ENCODE results near the gene ZCCHC24.

ZCCHC24 gene

DNA sequence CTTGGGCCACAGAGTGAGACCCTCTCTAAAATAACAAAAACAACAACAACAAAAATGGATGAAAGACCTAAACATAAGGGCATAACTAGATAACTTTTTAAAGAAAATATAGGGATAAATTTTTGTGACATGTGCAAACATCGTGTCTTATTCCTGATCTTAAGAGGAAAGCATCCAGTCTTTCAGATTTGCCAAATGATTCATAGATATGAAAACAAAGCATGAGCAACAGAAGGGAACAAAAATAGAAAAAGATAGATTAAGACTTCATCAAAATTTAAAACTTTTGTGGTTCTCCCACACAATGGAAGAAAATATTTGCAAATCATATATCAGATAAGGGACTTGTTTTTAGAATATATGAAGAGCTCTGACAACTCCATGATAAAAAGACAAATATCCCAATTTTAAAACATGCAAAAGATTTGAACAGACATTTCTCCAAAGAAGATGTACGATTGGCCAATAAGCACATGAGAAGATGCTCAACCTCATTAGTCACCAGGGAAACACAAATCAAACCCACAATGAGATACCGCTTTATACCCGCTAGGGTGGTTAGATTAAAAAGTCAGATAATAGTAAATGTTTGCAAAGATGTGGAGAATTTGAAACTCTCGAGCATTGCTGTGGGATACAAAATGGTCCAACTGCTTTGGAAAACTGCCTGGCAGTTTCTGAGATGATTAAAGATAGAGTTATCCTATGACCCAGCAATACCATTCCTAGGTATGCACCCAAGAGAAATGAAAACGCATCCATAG is 77.8 kb downstream of the ZCCHC24 start:
- Histone ChIP-seq H3K4me3 (ENCODE audit: low read length in 2 of 2) (no peak overlapping the region), H3K27me3 (ENCODE audit: control insufficient read depth in 1 of 2, insufficient read depth in 2 of 2, low read length in 2 of 2) (no peaks in the 10 kb centered on the region), H3K9ac (ENCODE audit: low read length in 2 of 2) (no peak overlapping the region), H3K9me3 (ENCODE audit: control insufficient read depth in 2 of 2, low read length in 2 of 2) (peaks cover 0 to 5% of the 10 kb centered on the region in 2 donors), H3K36me3 (ENCODE audit: control insufficient read depth in 2 of 2, insufficient read depth in 2 of 2, low read length in 2 of 2) (no peaks in the 10 kb centered on the region), H3K27ac (ENCODE audit: low read length) (no peak overlapping the region), H3K4me1 (ENCODE audit: control insufficient read depth, insufficient read depth, low read length) (no peaks in the 10 kb centered on the region)

- Histone ChIP-seq H3K36me3 (ENCODE audit: control insufficient read depth in 2 of 2, insufficient read depth in 2 of 2, low read length in 2 of 2) (no peaks in the 10 kb centered on the region), H3K9ac (ENCODE audit: low read length in 2 of 2) (no peak overlapping the region), H3K4me3 (ENCODE audit: low read length in 2 of 2) (no peak overlapping the region), H3K4me1 (ENCODE audit: control insufficient read depth, insufficient read depth, low read length) (no peaks in the 10 kb centered on the region), H3K27ac (ENCODE audit: low read length) (no peak overlapping the region), H3K9me3 (ENCODE audit: control insufficient read depth in 2 of 2, low read length in 2 of 2) (no peaks in the 10 kb centered on the region), H3K27me3 (ENCODE audit: control insufficient read depth in 1 of 2, insufficient read depth in 2 of 2, low read length in 2 of 2) (no peaks in the 10 kb centered on the region)
Observed at GRCh38 chr10:79361726-79362397, 83.6 kb downstream of the ZCCHC24 start.

GRCh38 chr10:79360499-79361342 is 84.7 kb downstream of the ZCCHC24 start:
- H3K4me1 ChIP-seq (ENCODE audit: control insufficient read depth, insufficient read depth, low read length), result no peaks in the 10 kb centered on the region
- no peaks in the 10 kb centered on the region for H3K27me3 ChIP-seq (ENCODE audit: control insufficient read depth in 1 of 2, insufficient read depth in 2 of 2, low read length in 2 of 2)
- no peaks in the 10 kb centered on the region for H3K9me3 ChIP-seq (ENCODE audit: control insufficient read depth in 2 of 2, low read length in 2 of 2)
- H3K27ac ChIP-seq (ENCODE audit: low read length), result no peak overlapping the region
- H3K4me3 ChIP-seq (ENCODE audit: low read length in 2 of 2), result no peak overlapping the region
- peaks cover 0 to 5% of the 10 kb centered on the region in 2 donors for H3K36me3 ChIP-seq (ENCODE audit: control insufficient read depth in 2 of 2, insufficient read depth in 2 of 2, low read length in 2 of 2)
- no peak overlapping the region for H3K9ac ChIP-seq (ENCODE audit: low read length in 2 of 2)

DNA sequence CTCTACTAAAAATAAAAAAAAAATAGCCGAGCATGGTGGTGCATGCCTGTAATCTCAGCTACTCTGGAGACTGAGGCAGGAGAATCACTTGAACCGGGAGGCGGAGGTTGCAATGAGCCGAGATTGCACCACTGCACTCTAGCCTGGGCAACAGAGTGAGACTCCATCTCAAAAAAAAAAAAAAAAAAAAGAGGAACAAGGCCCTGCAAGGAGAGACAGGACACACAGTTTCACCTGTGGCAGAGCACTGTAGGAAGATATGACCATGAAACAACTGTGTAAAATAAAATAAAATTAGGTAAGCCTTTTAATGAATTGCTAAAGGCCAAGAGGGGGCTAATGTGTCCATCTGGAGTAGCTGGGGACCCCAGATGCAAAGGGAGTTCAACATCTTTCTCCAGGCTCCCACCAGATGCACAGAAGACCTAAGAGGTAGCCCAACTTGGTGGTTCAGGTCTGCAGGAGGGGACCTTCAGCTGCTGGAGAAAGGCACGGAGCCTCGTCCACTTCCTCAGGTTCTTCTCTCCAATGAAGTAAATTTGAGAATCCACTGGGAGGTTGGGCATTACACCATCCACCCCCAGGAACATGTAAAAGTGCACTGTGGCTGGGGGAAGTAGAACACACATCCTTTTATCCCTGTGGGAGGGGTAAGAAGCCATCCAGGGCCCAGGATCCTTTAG is 85.5 kb downstream of the ZCCHC24 start:
- Histone ChIP-seq H3K9ac (ENCODE audit: low read length in 2 of 2) (no peak overlapping the region), H3K9me3 (ENCODE audit: control insufficient read depth in 2 of 2, low read length in 2 of 2) (no peaks in the 10 kb centered on the region), H3K27ac (ENCODE audit: low read length) (no peak overlapping the region), H3K4me1 (ENCODE audit: control insufficient read depth, insufficient read depth, low read length) (no peaks in the 10 kb centered on the region), H3K27me3 (ENCODE audit: control insufficient read depth in 1 of 2, insufficient read depth in 2 of 2, low read length in 2 of 2) (no peaks in the 10 kb centered on the region), H3K4me3 (ENCODE audit: low read length in 2 of 2) (no peak overlapping the region), H3K36me3 (ENCODE audit: control insufficient read depth in 2 of 2, insufficient read depth in 2 of 2, low read length in 2 of 2) (peaks cover 5 to 10% of the 10 kb centered on the region in 2 donors)

DNA sequence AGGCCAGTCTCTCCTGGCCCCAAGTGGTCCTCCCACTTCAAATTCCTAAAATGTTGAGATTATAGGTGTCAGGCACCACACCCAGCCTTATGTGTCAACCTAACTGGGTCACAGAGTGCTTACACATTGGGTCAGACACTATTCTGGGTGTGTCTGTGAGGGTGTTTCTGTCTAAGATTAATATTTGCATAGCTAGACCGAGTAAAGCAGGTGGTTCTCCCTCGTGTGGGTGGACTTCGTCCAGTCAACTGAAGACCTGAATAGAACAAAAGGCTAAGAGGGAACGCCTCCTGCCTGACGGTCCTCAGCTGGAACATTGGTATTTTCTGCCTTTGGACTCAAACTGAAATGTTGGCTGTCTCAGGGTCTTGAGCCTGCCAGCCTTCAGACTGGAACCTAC is 86.6 kb downstream of the ZCCHC24 start:
- Histone ChIP-seq H3K27ac (ENCODE audit: low read length) (no peak overlapping the region), H3K4me3 (ENCODE audit: low read length in 2 of 2) (no peak overlapping the region), H3K36me3 (ENCODE audit: control insufficient read depth in 2 of 2, insufficient read depth in 2 of 2, low read length in 2 of 2) (peaks cover 16 to 17% of the 10 kb centered on the region in 2 donors), H3K9me3 (ENCODE audit: control insufficient read depth in 2 of 2, low read length in 2 of 2) (no peaks in the 10 kb centered on the region), H3K4me1 (ENCODE audit: control insufficient read depth, insufficient read depth, low read length) (no peaks in the 10 kb centered on the region), H3K9ac (ENCODE audit: low read length in 2 of 2) (no peak overlapping the region), H3K27me3 (ENCODE audit: control insufficient read depth in 1 of 2, insufficient read depth in 2 of 2, low read length in 2 of 2) (no peaks in the 10 kb centered on the region)

DNA sequence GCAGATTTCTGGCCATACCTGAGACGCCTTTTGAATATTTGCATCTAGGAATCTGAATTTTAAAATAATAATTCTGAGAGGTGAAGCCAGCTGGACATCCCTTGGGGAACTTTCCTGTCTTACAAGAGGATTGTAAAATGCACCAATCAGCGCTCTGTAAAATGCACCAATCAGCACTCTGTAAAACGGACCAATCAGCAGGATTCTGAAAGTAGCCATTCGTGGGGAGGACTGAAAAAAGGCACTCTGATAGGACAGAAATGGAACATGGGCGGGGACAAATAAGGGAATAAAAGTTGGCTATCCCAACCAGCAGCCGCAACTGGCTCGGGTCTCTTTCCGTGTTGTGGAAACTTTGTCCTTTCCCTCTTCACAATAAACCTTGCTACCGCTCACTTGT is 88.2 kb downstream of the ZCCHC24 start:
- Histone ChIP-seq H3K4me1 (ENCODE audit: control insufficient read depth, insufficient read depth, low read length) (no peaks in the 10 kb centered on the region), H3K9ac (ENCODE audit: low read length in 2 of 2) (no peak overlapping the region), H3K9me3 (ENCODE audit: control insufficient read depth in 2 of 2, low read length in 2 of 2) (no peaks in the 10 kb centered on the region), H3K27me3 (ENCODE audit: control insufficient read depth in 1 of 2, insufficient read depth in 2 of 2, low read length in 2 of 2) (no peaks in the 10 kb centered on the region), H3K36me3 (ENCODE audit: control insufficient read depth in 2 of 2, insufficient read depth in 2 of 2, low read length in 2 of 2) (peaks cover 31 to 34% of the 10 kb centered on the region in 2 donors), H3K27ac (ENCODE audit: low read length) (no peak overlapping the region), H3K4me3 (ENCODE audit: low read length in 2 of 2) (no peak overlapping the region)

DNA sequence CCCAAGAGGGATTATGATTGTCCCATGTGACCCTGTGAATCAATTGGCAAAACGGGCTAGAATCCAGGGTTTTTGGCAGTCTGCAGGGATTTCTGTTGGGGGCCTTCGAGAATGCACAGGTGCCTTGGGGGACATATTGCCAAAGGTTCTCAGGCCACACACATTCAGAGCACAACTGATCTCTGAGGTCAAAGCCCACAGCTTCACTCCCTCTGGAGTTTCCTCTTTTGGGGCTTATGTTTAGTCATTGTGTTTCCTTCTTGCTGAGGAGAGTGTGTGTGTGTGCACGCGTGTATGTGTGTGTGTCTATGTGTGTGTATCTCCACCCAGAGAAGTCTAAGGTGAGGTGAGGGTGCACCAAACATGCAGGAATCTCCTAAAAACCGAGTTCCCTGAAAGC is 89.3 kb downstream of the ZCCHC24 start:
- no peaks in the 10 kb centered on the region for H3K4me1 ChIP-seq (ENCODE audit: control insufficient read depth, insufficient read depth, low read length)
- no peaks in the 10 kb centered on the region for H3K27me3 ChIP-seq (ENCODE audit: control insufficient read depth in 1 of 2, insufficient read depth in 2 of 2, low read length in 2 of 2)
- H3K9ac ChIP-seq (ENCODE audit: low read length in 2 of 2), result no peak overlapping the region
- H3K27ac ChIP-seq (ENCODE audit: low read length), result no peak overlapping the region
- H3K36me3 ChIP-seq (ENCODE audit: control insufficient read depth in 2 of 2, insufficient read depth in 2 of 2, low read length in 2 of 2), result peaks cover 38 to 43% of the 10 kb centered on the region in 2 donors
- no peaks in the 10 kb centered on the region for H3K9me3 ChIP-seq (ENCODE audit: control insufficient read depth in 2 of 2, low read length in 2 of 2)
- no peak overlapping the region for H3K4me3 ChIP-seq (ENCODE audit: low read length in 2 of 2)

- no peak overlapping the region for H3K27ac ChIP-seq (ENCODE audit: low read length)
- no peaks in the 10 kb centered on the region for H3K4me1 ChIP-seq (ENCODE audit: control insufficient read depth, insufficient read depth, low read length)
- H3K27me3 ChIP-seq (ENCODE audit: control insufficient read depth in 1 of 2, insufficient read depth in 2 of 2, low read length in 2 of 2), result no peaks in the 10 kb centered on the region
- H3K4me3 ChIP-seq (ENCODE audit: low read length in 2 of 2), result no peak overlapping the region
- no peak overlapping the region for H3K9ac ChIP-seq (ENCODE audit: low read length in 2 of 2)
- H3K36me3 ChIP-seq (ENCODE audit: control insufficient read depth in 2 of 2, insufficient read depth in 2 of 2, low read length in 2 of 2), result peaks cover 42 to 48% of the 10 kb centered on the region in 2 donors
- H3K9me3 ChIP-seq (ENCODE audit: control insufficient read depth in 2 of 2, low read length in 2 of 2), result no peaks in the 10 kb centered on the region
Observed at GRCh38 chr10:79355420-79356017, 89.9 kb downstream of the ZCCHC24 start.

DNA sequence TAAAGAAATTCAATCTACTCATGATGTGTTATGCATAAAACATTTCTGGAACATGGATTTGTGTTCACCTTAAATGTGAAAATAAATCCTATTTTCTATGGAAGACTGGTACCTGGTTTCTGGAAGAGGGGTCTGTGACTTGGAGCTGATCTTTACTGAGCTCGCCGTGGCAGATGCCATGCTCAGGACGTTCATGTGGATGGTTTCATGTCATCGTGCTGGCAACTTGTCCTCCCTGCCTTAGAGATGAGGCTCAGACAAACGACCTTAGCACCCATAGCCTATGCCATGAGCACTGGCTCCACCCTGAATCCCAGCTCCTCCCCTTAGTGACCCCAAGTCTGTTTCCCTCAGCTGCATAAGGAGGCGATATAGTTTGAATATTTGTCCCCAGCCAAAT is 90.8 kb downstream of the ZCCHC24 start:
- Histone ChIP-seq H3K4me1 (ENCODE audit: control insufficient read depth, insufficient read depth, low read length) (no peaks in the 10 kb centered on the region), H3K9ac (ENCODE audit: low read length in 2 of 2) (no peak overlapping the region), H3K4me3 (ENCODE audit: low read length in 2 of 2) (no peak overlapping the region), H3K9me3 (ENCODE audit: control insufficient read depth in 2 of 2, low read length in 2 of 2) (no peaks in the 10 kb centered on the region), H3K36me3 (ENCODE audit: control insufficient read depth in 2 of 2, insufficient read depth in 2 of 2, low read length in 2 of 2) (peaks cover 51 to 56% of the 10 kb centered on the region in 2 donors), H3K27ac (ENCODE audit: low read length) (no peak overlapping the region), H3K27me3 (ENCODE audit: control insufficient read depth in 1 of 2, insufficient read depth in 2 of 2, low read length in 2 of 2) (no peaks in the 10 kb centered on the region)

DNA sequence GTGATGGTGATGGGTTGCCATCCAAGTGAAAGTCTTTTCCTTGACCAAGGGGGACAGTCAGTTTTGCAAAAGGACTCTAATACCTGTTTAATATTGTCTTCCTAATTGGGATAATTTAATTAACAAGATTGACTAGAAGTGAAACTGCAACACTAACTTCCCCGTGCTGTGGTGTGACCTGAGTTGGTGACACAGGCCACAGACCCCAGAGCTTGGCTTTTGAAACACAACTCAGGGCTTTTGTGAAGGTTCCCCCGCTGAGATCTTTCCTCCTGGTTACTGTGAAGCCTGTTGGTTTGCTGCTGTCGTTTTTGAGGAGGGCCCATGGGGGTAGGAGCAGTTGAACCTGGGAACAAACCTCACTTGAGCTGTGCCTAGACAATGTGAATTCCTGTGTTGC is 91.3 kb downstream of the ZCCHC24 start:
- peaks cover 55 to 58% of the 10 kb centered on the region in 2 donors for H3K36me3 ChIP-seq (ENCODE audit: control insufficient read depth in 2 of 2, insufficient read depth in 2 of 2, low read length in 2 of 2)
- no peak overlapping the region for H3K27ac ChIP-seq (ENCODE audit: low read length)
- H3K4me3 ChIP-seq (ENCODE audit: low read length in 2 of 2), result no peak overlapping the region
- H3K27me3 ChIP-seq (ENCODE audit: control insufficient read depth in 1 of 2, insufficient read depth in 2 of 2, low read length in 2 of 2), result no peaks in the 10 kb centered on the region
- H3K9ac ChIP-seq (ENCODE audit: low read length in 2 of 2), result no peak overlapping the region
- H3K4me1 ChIP-seq (ENCODE audit: control insufficient read depth, insufficient read depth, low read length), result peaks cover 4% of the 10 kb centered on the region
- H3K9me3 ChIP-seq (ENCODE audit: control insufficient read depth in 2 of 2, low read length in 2 of 2), result no peaks in the 10 kb centered on the region
